ENCODE results near the gene EHF.

Gene EHF

DNA sequence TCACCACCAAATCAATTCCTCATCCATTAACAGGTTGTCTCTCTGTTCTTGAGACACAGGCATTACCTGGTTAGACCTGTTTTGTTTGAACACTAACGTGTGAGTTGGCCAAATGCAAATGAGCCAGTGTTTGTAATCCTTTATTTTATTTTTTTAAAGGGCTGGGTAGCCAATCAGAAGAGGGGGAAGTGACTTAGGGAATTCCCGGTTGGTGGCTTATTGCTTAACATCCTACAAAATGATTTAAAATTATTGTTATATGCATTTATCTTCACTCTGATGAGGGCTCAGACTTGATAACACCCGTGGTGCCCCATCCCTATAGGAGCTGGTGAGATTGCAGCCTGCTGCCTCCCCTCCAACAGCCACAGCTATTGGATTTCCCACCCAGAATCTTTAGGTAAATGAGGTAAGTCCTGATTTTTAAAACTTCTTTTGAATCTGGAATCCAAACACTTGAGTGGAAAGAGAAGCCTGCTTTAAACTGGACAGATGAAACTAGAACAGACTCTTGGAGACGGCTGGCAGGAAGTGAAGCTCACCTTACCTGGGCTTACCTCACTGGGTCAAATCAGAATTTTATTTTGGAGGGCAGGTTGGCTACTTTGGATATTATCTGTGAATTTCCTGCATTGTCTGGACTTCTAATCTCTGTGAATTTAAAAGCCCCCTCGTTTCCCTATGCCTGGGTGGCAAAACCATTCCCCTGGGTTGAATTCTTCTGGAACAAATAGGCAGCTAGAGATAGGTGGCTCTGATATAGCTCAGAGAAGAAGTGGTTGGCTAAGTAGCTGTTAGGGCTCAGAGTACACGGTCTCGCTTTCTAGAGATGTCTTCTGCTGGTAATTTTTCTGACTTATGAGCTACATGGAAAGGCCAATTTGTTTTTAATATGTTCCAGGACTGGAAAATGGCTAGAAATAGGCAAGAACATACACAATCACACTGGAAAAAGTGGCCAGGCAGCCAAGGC lies at the start of gene EHF:
Gene EHF (plus strand): TSS at position 274 of the 973 bp plus-strand sequence. CDS start 21,538 bp downstream, outside the sequence.
- in situ Hi-C loops (cut with MboI; ENCODE audit: low sequenced_read_pairs) = no loop called here

DNA sequence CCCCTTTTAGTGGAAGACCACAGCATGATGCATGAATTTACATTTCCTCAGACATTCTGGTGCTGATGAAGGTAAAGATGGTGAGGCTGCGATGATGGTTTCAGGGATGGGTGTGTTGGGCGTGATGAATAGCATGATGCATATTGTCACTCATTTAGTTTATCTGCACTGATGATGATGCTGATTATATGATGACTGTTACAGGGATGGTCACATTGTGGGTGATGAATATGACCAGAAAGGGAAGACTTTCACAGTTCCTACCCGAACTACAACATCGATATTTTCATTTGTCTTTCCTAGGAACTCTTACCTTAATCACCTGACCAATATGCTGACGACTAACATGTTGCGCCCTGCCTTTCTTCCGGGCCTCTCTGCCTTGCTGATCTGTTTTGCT lies 47.4 kb upstream of the EHF start:
- in situ Hi-C loops (cut with MboI; ENCODE audit: low sequenced_read_pairs) = no loop called here

DNA sequence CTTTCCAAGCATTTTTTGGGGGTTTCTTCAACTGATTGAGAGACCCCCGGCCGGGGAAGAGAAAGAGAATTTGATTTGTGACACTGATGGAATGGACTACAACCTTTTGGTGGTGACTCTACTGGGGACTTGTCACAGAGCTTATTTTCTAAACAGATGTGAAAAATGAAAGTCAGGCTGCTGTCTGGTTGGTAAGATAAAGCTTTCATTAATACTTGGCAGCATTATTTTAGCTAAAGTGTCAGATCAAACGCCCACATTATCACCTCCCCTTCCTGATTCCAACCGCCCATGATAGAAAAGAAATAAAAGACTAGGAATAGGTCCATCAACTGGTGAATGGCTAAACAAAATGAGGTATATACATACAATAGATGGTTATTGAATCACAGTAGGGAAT lies 45.6 kb upstream of the EHF start:
- in situ Hi-C loops (cut with MboI; ENCODE audit: low sequenced_read_pairs) = loop anchor here (25.0 kb wide), 1 partner anchor 312 kb away; no protein-coding TSS in a partner anchor

DNA sequence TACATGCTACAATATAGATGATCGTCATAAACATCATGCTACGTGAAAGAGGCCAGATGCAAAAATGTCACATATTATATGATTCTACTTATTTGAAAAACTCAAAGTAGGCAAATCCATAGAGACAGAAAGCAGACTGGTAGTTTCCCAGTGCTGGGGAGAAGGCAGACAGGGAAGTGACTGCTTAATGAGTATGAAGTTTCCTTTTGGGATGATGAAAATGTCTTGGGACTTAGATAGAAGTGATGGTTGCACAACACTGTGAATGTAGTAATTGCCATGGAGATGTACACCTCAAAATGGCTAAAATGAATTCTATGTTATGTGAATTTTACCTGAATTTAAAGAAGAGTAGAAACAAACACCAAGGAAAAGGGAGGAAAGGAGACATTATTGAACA lies 45.2 kb upstream of the EHF start:
- in situ Hi-C loops (cut with MboI; ENCODE audit: low sequenced_read_pairs) = loop anchor here (25.0 kb wide), 1 partner anchor 312 kb away; no protein-coding TSS in a partner anchor

DNA sequence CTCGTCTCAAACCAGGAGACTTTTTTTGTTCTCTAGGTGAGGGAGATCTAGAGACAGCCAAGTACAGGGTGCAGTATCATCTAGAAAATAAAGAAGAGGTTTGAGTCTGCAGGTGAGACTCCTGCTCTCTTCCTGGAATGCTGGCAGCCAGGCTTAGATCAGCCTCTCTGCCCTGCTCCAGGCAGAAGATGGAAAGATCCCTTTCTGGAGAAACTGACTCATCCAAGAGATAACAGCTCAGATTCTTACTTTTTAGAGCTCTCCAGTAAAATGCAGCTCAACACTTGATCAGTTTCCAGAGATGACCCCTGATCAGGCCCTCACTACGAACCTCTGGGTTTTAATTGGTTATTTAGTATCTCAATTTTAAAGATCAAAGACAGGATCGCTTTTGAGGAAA lies 44.6 kb upstream of the EHF start:
- in situ Hi-C loops (cut with MboI; ENCODE audit: low sequenced_read_pairs) = loop anchor here (25.0 kb wide), 1 partner anchor 311 kb away; no protein-coding TSS in a partner anchor

DNA sequence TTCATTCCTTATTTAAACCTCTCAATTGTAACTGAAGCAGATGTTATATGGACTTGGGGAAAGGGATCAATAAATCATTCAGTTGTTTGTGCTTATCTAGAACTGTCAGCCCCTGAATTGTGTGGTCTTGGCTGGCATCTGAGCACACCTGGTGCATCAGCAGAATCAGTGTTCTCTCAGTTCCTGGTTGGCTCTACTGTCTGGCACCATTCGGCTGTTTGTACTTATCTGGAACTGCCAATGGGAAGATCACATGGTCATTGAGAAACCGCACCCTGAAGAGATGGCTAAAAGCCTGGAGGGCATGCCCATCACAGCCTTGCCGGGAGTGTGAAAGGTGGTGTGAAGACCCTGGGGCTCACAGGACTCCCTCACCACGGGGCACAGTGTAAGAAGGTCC lies 37.1 kb upstream of the EHF start:
- in situ Hi-C loops (cut with MboI; ENCODE audit: low sequenced_read_pairs) = loop anchor here (25.0 kb wide), 1 partner anchor 303 kb away; no protein-coding TSS in a partner anchor

DNA sequence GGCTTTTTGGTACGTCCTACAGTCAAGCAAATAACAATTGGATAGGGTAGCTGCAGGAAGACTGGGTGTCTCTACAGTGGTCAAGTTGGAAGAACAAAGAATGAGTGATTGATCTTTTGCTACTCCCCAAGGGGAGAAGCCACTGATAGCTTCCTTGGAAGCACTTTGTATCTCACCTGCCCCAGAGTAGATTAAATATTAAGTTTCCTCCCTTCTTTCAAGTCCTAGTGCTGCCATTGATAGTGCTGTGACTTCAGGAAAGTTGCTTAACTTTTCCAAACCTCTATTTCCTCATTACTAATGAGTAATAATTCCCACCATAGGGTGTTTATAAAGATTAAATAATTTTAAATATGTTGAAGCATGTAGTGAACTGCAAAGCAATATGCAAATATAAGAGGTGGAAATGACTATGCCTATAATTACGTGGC lies 35.6 kb upstream of the EHF start:
- in situ Hi-C loops (cut with MboI; ENCODE audit: low sequenced_read_pairs) = loop anchor here (25.0 kb wide), 1 partner anchor 302 kb away; no protein-coding TSS in a partner anchor

DNA sequence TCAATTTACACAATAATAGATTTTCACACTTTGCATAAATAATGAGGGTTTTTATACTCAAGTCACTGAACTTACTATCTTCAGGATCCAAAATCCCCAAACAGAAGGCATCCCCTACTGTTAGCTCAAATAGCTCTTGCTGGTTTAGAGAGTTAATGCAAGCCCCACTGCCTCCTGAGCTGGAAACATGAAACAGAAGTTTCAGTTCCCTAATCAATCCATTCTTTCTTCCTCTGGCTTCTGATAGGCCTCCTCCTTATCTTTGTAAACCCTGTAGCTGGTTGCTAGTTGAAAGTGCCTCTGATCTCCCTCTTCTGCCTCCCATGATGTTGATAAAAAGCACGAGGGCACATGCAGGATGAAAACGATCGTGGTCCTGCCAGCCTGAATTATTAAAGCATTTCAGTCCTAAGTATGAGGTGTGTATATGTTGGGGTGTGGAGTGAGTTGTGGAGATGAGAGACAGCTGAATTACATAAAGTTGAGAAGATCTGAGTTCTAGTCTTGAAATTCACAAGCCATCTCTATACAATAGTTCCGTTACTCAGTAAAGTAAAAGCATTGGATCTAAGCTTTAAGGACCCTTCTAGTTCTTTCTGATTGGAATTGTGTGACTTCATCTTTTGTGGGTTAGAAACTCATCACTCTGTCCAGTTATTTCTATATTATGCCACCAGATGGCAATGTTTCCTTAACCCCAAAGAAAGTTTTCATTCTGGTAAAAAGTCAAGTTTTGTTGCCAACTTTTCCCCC lies 35.0 kb upstream of the EHF start:
- in situ Hi-C loops (cut with MboI; ENCODE audit: low sequenced_read_pairs) = loop anchor here (25.0 kb wide), 1 partner anchor 301 kb away; no protein-coding TSS in a partner anchor

DNA sequence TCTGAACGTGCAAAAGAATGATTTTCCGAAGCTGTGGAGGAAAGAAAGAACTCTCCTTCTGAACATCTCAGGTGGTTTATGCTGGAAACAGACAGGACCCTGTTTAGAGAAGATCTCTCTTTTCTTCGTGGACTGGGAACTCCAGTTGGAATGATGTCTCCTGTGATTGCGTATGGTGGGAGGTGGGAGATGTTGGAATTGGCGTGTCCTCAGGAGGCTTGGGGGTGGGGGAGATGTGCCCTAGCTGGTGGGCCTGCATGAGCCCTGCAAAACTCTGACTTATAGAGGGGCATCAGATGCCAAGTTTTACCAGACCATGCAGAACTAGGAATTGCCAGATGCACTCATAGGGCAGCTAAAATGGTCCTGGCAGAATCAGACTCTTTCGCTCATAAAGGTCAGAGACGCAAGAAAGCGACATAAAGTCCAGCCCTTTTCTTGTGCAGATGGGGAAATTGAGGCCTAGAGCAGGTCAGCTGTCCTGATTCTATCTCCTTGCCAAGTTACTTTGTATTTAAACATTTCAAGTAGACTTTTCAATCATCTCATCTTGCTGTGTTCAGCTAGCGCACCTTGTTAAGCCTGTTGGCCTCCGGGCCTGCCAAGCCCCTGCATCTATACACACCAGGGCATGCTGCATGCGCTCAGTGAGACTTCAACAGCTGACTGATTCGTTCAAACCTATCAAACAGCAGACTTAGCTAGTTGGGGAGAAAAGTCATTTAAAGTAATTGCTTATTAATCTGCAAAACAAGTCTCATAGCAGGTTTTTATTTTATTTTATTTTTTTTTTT lies 34.2 kb upstream of the EHF start:
- in situ Hi-C loops (cut with MboI; ENCODE audit: low sequenced_read_pairs) = loop anchor here (25.0 kb wide), 1 partner anchor 301 kb away; no protein-coding TSS in a partner anchor

DNA sequence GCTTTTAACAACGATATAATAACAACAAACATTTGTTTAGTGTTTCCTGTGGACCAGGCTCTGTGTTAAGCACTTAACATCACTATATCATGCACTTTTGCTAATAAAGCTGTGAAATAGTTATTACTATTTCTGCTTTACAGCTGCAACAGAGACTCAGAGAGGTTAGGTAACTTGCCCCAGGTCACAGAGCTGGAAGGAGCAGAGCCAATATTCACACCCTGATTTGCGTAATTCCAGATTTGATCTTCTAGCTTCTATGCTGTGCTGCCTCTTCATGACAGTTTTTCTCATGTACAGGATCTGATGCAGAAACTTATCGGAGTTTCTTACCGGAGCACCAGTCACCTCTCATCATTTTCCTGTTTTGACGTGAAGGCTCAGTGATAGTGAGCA lies 33.6 kb upstream of the EHF start:
- in situ Hi-C loops (cut with MboI; ENCODE audit: low sequenced_read_pairs) = loop anchor here (25.0 kb wide), 1 partner anchor 300 kb away; no protein-coding TSS in a partner anchor

DNA sequence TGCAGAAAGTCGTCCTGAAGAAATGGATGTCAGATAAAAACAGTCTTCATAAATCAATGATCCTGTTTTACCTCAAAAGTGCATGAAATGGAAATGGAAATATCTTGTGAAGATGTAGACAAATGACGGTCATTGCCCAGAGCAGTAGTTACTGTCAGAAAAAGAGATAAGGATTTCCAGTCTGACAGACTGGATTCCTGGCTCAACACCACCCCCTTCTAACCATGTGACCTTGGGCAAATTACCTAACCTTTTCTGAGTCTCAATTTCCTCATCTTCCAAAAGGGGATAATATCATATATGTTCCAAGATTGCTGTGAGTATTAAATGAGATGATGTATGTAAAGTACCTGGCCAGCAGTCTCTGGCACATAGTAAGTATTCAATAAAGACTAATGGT lies 32.9 kb upstream of the EHF start:
- in situ Hi-C loops (cut with MboI; ENCODE audit: low sequenced_read_pairs) = loop anchor here (25.0 kb wide), 1 partner anchor 299 kb away; no protein-coding TSS in a partner anchor

DNA sequence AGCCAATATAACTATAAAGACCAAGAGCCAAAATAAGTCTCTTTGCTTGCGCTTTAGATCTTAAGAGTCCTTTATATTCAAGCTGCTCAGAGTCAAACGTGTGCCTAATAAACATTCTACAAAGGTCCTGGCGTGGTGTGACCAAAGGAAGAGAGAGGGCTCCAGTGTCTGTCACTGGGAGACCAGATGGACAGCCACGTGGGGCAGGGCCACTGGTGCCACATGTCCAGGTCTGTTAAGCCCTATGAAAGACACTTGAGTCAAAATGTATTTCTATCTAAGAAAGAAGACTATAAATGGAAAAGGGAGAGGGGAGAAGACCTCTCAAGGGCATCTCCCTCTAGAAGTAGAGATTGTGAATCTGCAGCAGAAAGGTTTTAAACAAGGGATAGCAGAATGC lies 32.2 kb upstream of the EHF start:
- in situ Hi-C loops (cut with MboI; ENCODE audit: low sequenced_read_pairs) = loop anchor here (25.0 kb wide), 1 partner anchor 299 kb away; no protein-coding TSS in a partner anchor

DNA sequence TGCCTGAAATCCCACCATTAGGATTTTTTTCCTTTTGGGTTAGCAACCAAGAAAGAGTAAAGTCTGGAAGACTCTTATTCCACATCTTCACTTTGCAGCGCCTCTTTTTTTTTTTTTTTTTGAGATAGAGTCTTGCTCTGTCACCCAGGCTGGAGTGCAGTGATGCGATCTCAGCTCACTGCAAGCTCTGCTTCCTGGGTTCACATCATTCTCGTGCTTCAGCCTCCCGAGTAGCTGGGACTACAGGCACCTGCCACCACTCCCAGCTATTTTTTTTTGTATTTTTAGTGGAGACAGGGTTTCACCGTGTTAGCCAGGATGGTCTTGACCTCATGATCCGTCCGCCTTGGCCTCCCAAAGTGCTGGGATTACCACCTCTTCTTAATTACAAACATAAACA lies 31.7 kb upstream of the EHF start:
- in situ Hi-C loops (cut with MboI; ENCODE audit: low sequenced_read_pairs) = loop anchor here (25.0 kb wide), 1 partner anchor 298 kb away; no protein-coding TSS in a partner anchor

DNA sequence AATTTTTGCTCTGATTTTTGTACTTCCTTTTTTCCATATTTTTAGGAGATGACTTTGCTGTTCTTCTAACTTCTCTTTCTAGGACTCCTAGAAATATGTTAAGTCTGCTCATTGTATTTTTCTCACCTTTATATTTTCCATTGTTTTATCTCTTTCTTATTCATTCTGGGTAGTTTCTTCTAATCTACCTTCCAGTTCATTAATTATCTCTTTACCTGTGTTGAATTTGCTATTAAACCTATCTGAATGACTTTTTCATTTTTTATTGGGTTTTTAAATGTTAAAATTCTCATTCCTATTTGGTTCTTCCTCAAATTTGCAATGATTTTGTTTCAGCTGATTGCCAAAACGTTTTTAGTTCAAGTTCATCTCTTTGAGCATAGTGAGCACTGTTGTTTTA lies 27.8 kb upstream of the EHF start:
- in situ Hi-C loops (cut with MboI; ENCODE audit: low sequenced_read_pairs) = loop anchor here (25.0 kb wide), 1 partner anchor 294 kb away; no protein-coding TSS in a partner anchor

DNA sequence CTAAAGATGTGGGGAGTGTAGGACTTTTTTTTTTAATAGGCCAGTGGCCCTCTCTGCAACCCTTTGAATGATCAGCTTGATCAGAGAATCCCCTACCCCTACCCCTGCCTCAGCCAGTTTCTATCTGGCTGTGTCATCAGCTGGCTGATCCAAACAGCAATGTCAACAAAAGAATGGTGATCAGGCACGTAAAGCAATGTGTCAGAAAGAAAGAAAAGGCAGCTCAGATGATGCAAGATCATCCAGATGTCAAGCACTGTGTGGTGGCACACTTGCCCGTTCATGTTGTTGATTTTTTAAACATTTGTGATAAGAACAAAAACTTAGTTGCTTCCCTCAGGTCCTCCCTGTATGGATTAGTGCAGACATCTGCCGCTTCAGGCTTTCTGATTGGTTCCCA lies 26.3 kb upstream of the EHF start:
- in situ Hi-C loops (cut with MboI; ENCODE audit: low sequenced_read_pairs) = loop anchor here (25.0 kb wide), 1 partner anchor 293 kb away; no protein-coding TSS in a partner anchor

DNA sequence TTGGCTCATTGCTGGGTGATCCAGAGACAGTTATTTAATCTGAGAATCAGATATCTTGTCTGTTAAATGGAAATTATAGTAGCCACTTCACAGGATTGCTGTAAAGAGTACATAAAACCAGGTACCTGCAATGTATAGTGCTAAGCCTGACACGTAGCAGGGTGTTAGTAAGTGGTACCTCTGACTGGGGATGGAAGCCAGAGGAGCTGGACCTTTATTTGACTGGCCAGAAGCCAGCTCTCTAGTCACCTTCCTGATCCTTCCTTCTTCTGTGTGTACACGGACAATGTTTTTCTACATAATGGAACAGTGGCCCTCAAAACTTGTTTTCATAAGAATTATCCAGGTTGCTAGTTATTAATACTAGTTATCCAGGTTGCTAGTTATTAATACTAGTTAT lies 25.5 kb upstream of the EHF start:
- in situ Hi-C loops (cut with MboI; ENCODE audit: low sequenced_read_pairs) = loop anchor here (25.0 kb wide), 1 partner anchor 292 kb away; no protein-coding TSS in a partner anchor

DNA sequence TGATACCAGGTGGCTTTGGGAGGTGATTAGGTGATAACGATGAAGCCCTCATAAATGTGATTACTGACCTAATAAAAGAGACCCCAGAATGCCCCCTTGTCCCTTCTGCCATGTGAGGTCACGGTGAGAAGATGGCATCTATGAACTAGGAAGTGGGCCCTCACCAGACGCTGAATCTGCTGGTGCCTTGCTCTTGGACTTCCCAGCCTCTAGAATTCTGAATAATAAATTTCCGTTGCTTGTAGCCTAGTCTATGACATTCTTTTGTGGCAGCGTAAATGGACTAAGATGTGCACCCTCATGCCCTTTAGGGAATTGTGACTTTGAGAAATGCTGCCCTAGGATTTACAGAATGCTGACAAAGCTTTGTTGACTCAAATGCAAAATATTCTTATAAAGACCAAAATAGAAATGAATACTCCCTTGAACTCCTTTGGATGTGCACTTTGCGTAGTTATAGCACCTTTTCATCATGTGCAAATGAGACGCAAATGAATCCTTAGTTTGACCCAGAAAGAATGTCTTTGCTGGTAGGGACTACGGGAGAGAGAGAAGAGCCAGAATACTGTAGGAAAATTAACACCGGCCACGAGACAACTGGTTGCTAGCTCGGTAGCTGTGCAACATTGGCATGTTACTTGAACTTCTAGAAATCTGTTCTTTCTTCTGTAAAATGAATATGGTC lies 24.8 kb upstream of the EHF start:
- in situ Hi-C loops (cut with MboI; ENCODE audit: low sequenced_read_pairs) = loop anchor here (25.0 kb wide), 1 partner anchor 291 kb away; no protein-coding TSS in a partner anchor

DNA sequence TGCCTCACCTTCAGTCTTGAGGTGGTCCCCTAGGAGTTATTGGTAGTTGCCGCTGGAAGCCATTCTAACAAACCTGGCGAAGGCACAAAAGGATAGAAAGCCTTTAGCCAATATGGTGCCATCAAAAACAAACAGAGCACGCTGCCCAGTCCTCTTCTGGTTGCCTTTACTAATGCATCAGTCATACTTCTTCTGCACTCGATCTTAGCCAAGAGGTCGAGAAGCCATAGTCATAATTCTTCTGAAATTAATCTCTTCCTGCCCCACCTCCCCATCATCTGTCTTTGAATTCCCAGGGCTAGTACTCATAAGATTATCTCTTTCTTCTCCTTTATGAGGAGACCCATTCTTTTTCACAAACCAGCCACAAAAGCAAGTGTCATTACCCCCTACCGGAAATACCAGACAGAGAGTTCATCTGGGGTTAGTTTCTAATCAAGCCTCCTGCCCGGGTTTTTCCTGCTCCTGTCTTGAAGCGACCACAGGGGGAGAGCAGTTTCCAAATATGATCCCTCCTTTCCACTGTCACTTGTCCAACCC lies 21.4 kb upstream of the EHF start:
- in situ Hi-C loops (cut with MboI; ENCODE audit: low sequenced_read_pairs) = loop anchor here (25.0 kb wide), 1 partner anchor 288 kb away; no protein-coding TSS in a partner anchor
